NCI-H446 (cell line): ENCODE results near the gene KCNG4.
"Not testable (repeated sequence)": the region's sequence is repeated elsewhere in the genome, so short reads cannot be mapped to it uniquely, and the experiment has no call there.

ENCODE experiments used
- DNase-seq, 2 experiments: peaks; one replicate each; lab custom pipeline; 2025; lab: John Stamatoyannopoulos, UW

The KCNG4 gene

DNA sequence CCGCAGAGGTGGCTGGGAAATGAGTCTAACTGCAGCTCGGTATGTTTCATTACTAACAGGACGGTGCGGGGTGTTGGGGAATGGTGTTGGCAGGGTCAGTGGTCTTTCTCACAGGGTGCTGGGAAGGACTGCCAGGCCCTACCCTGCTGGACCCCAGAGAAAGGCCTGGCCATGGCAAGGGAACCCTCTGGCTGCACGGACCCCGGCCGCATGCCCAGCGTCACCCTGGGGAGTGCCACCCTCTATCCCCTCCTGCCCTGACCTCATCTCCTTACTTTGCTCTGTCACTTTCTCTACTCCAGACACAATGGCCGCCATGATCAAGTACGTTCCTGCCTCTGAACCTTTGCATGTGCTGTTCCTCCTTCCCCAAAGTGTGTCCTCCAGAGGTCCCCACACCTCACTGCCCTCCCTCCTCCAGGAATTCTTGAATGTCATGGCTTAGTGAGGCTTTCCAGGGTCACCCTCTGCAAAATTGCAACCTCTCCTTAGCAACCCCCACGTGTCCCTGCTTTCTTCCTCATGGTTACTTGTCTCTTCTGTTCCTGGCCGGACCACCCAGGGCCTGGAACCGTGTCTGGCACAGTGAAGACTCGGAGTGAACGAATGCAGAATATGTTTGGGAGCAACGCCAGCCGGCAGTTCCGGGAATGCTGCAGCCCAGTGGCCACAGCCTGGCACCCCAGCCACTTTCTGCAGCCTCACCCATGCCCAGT lies 33.7 kb downstream of the KCNG4 start:
- DNase-seq: no peak

DNA sequence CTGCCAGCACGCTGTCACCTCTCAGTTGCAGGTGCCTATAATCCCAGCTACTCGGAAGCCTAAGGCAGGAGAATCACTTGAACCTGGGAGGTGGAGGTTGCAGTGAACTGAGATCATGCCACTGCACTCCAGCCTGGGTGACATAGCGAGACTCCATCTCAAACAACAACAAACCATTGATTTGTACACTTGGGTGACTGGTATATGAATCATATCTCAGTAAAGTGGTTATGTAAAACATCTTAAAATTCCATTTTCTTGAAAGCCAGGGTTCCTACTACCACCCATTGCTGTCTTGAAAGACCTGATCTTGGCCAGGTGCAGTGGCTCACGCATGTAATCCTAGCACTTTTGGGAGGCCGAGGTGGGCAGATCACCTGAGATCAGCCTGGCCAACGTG lies 34.7 kb downstream of the KCNG4 start:
- not testable (repeated sequence) for DNase-seq

DNA sequence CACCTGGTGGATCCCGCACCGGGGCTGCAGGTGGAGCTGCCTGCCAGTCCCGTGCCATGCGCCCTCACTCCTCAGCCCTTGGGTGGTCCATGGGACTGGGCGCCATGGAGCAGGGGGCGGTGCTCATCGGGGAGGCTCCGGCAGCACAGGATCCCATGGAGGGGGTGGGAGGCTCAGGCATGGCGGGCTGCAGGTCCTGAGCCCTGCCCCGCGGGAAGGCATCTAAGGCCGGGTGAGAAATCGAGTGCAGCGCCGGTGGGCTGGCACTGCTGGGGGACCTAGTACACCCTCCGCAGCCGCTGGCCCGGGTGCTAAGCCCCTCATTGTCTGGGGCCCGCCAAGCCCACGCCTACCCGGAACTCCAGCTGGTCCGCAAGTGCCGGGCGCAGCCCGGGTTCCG lies 35.3 kb downstream of the KCNG4 start:
- DNase-seq: not testable (repeated sequence)

GRCh38 chr16:84199861-84200260 lies 40.0 kb downstream of the KCNG4 start:
- no peak for DNase-seq

DNA sequence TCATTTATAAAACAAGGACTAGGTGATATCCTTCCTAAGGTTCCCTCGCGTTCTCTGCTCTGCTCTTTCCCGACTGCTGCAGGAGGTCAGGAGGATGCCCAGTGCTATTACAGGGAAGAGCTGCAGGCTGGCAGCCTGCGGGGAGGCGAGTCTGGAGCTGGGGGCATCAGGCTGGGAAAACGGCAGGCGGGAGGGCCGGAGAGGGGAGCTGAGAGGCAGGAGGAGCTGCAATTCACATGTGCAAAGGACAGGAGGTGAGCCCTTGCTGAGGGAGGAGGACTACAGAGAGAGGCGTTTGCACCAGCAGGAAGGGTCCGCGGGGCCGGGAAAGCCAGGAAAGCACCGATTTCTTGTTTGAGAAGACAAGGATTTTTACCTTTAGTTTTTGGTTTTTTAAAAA lies 40.7 kb downstream of the KCNG4 start:
- DNase-seq: no peak

GRCh38 chr16:84198401-84198800 lies 41.4 kb downstream of the KCNG4 start:
- DNase-seq: no peak

- no peak for DNase-seq
Observed at GRCh38 chr16:84197466-84198128, 42.2 kb downstream of the KCNG4 start.

DNA sequence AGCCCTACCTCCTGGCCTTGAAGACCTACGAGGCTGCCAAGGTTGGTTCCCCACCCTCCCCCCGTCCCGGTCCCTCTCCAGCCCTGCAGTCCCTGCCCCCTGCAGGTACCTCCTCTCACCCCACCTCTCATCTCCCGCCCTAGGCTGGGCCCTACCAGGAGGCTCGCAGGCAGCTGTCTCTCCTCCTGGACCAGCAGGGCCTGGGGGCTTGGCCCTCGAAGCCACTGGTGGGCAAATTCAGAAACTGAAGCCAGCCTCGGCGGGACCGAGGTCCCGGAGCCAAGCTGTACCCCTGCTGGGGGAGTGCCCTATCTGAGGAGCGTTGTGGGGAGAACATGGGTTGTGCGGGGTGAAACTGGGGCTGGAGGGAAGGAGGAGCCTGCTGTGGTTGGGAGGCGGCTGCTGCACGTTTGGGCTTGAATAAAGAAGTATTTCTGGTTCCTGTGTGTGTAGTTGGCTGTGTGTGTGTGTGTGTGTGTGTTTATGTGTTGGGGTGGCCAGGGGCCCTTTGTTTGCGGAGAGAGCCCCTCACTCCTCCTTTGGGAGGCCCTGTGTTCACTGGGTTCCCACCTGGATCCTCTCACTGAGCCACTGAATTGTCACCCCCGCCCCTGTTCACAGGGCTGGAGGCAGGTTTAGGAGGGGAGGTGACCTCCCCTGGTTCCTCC lies 43.0 kb downstream of the KCNG4 start:
- DNase-seq: no peak

- no peak for DNase-seq
Observed at GRCh38 chr16:84196101-84196500, 43.7 kb downstream of the KCNG4 start.

DNA sequence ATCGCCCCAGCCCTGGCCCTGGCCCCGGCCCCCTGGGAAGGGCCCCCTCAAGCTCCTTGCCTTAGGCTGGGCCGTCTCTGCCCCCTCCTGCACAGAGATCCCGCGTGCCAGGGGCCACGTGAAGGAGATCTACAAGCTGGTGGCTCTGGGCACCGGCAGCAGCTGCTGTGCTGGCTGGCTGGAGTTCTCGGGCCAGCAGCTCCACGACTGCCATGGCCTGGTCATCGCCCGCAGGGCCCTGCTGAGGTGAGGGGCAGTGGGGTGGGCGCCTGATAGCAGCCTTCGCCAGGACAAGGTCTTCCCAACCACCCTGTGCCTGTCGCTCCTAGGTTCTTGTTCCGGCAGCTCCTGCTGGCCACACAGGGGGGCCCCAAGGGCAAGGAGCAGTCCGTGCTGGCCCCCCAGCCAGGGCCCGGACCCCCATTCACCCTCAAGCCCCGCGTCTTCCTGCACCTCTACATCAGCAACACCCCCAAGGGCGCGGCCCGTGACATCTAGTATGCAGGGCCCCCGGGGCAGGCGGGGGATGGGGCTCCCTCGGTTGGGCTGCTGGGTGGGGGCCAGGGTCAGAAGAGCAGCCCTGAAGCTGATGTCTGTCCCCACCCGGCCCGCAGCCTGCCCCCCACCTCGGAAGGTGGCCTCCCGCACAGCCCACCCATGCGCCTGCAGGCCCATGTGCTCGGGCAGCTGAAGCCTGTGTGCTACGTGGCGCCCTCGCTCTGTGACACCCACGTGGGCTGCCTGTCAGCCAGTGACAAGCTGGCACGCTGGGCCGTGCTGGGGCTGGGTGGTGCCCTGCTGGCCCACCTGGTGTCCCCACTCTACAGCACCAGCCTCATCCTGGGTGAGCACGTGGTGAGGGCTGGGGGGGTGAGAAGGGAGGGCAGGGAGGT lies 44.4 kb downstream of the KCNG4 start:
- DNase-seq: no peak

- DNase-seq: no peak
Observed at GRCh38 chr16:84194470-84195200, 45.2 kb downstream of the KCNG4 start.

DNA sequence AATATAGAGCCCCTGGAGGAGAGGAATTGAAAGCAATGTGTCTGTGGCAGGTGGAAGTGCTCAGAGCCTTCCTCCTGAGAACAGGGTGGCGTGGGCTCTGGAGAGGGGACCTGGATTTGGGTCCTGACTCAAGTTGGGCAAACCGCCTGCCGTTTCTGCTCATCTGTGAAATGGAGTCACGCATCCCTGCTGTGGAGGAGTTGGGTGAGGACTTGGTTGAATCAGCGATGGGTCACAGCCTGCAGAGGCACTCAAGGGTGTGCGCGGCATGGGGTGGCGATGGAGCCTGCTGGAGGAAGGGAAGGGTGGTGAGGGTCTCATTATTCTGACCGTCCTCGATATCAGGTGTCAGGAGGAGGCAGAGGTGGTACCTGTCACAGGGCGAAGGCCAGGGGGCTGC lies 45.8 kb downstream of the KCNG4 start:
- no peak for DNase-seq

- DNase-seq: no peak
Observed at GRCh38 chr16:84193480-84193879, 46.3 kb downstream of the KCNG4 start.

DNA sequence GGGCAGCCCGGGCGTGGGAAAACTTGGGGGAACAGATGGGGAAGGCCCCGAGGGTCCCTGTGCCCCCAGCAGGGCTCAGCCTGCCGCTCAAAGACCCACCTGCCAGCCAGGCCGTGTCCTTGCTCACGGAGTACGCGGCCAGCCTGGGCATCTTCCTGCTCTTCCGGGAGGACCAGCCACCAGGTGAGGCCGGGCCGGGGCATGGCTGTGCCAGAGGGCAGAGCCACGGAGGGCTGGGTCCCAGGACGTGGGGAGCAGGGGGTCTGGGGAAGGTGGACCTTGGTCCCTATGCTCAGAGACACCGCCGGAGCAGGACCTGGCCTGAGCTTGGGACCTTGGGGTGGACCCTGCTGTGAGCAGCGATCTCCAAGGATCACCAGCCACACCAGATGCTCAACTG lies 48.3 kb downstream of the KCNG4 start:
- no peak for DNase-seq

DNA sequence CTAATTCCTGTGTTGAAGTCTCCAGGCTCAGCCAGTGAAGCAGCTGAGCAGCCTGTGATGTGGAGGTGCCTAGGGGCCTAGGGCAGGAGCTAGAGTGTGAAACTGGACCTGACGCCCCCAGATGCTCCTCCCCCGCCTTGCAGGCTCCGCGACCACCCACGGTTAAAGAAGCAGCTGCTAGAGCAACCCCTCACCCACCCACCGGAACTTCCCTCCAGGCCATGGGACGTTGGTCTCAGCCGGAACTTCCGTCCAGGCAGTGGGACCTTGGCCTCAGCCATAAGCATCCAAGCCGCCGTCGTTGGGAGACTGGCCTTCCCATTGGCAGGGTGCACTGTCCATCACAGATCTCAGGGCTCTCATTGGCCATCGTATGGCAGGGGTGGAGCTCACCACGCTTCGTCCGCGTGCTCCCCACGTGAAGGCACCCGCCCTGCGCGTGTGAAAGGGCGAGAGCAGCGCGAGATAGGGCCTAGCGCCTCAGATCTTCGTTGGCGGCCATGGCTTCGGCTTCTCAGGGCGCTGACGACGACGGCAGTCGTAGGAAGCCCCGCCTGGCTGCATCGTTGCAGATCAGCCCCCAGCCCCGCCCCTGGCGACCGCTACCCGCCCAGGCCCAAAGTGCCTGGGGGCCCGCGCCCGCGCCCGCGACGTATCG lies 49.0 kb downstream of the KCNG4 start, which contains the start of gene ADAD2:
Gene ADAD2 (plus strand): TSS at position 427 of the 658 bp plus-strand sequence. CDS start 74 bp downstream, at position 501.
- DNase-seq: peak in 1 of 2 experiments; percentile 5

- DNase-seq: peak; percentile 67 to 92
Observed at GRCh38 chr16:84186685-84187437, 53.0 kb downstream of the KCNG4 start, which contains the start of gene TAF1C. Gene TAF1C (minus strand): TSS chr16:84187057. CDS start chr16:84184988, 2,069 bp downstream.

- no peak for DNase-seq
Observed at GRCh38 chr16:84184775-84185174, 55.0 kb downstream of the KCNG4 start.

- DNase-seq: no peak
Observed at GRCh38 chr16:84183911-84184591, 55.8 kb downstream of the KCNG4 start.

GRCh38 chr16:84183572-84183875 lies 56.3 kb downstream of the KCNG4 start:
- DNase-seq: no peak
